ENCODE data around the gene ZNF679. TPM values are rescaled to one million over a fixed set of nuclear protein-coding genes. Genes with fewer than 3 reads are reported as not detected.
"Not testable (repeated sequence)": the region's sequence is repeated elsewhere in the genome, so short reads cannot be mapped to it uniquely, and the experiment has no call there.

ZNF679 gene
- total RNA-seq, 1 donor from 2014 or later, result not detected

- H3K9ac ChIP-seq, result no peak overlapping the region
- no peak overlapping the region for H3K27ac ChIP-seq
- H3K27me3 ChIP-seq, result no peaks in the 10 kb centered on the region
- no peak overlapping the region for H3K27ac Mint-ChIP-seq
- DNase-seq (ENCODE audit: low spot score), result no peak
- H3K4me3 ChIP-seq, result no peak overlapping the region
- TF ChIP-seq EZH2phosphoT487 (IDR thresholded peaks at IDR 0.05) (no peak), EZH2 (IDR thresholded peaks at IDR 0.05) (no peak), CTCF (IDR thresholded peaks at IDR 0.05) (no peak)
- no peaks in the 10 kb centered on the region for H3K79me2 ChIP-seq (ENCODE audit: low read depth)
- H3K4me3 Mint-ChIP-seq, result no peak overlapping the region
- H3F3A ChIP-seq (ENCODE audit: low read depth), result no peaks in the 10 kb centered on the region
- peaks cover 6% of the 10 kb centered on the region for H3K27me3 Mint-ChIP-seq (ENCODE audit: insufficient read depth, low read depth)
- no peaks in the 10 kb centered on the region for H4K20me1 ChIP-seq (ENCODE audit: low read depth)
- peaks cover 24% of the 10 kb centered on the region for H3K9me3 ChIP-seq (ENCODE audit: low read depth)
- H3K4me1 ChIP-seq, result no peaks in the 10 kb centered on the region
- no peak overlapping the region for H3K4me2 ChIP-seq
- H3K36me3 ChIP-seq, result no peaks in the 10 kb centered on the region
- no peaks in the 10 kb centered on the region for H3K36me3 Mint-ChIP-seq
- H3K4me1 Mint-ChIP-seq, result no peaks in the 10 kb centered on the region
- peaks cover 52% of the 10 kb centered on the region for H3K9me3 Mint-ChIP-seq
- no peak overlapping the region for H2AFZ ChIP-seq (replicated peaks)
Observed at GRCh38 chr7:64312826-64313225, 84.6 kb downstream of the ZNF679 start.

GRCh38 chr7:64313740-64314491 lies 85.6 kb downstream of the ZNF679 start, which contains the start of gene ZNF736:
Gene ZNF736 (plus strand): TSS chr7:64313961. CDS start chr7:64314151, 190 bp downstream.
- Histone ChIP-seq H2AFZ (replicated peaks) (no peak within 1 kb of the TSS), H3K79me2 (ENCODE audit: low read depth) (no peaks in the 10 kb centered on the region), H3K4me1 (no peaks in the 10 kb centered on the region), H3K4me3 (no peak within 1 kb of the TSS), H3K9me3 (ENCODE audit: low read depth) (peaks cover 28% of the 10 kb centered on the region), H3K4me2 (no peak within 1 kb of the TSS), H3K27me3 (no peaks in the 10 kb centered on the region), H3K27ac (no peak within 1 kb of the TSS), H3K36me3 (no peaks in the 10 kb centered on the region), H3K9ac (no peak within 1 kb of the TSS), H4K20me1 (ENCODE audit: low read depth) (no peaks in the 10 kb centered on the region), H3F3A (ENCODE audit: low read depth) (no peaks in the 10 kb centered on the region)
- DNase-seq (ENCODE audit: low spot score), result no peak
- Mint-ChIP-seq H3K4me3 (no peak within 1 kb of the TSS), H3K4me1 (no peaks in the 10 kb centered on the region), H3K9me3 (peaks cover 51% of the 10 kb centered on the region), H3K27me3 (ENCODE audit: insufficient read depth, low read depth) (peaks cover 6% of the 10 kb centered on the region), H3K27ac (no peak within 1 kb of the TSS), H3K36me3 (no peaks in the 10 kb centered on the region)
- TF ChIP-seq EZH2phosphoT487 (IDR thresholded peaks at IDR 0.05) (no peak), EZH2 (IDR thresholded peaks at IDR 0.05) (no peak), CTCF (IDR thresholded peaks at IDR 0.05) (no peak)

- no peaks in the 10 kb centered on the region for H3K36me3 ChIP-seq
- Mint-ChIP-seq H3K27me3 (ENCODE audit: insufficient read depth, low read depth) (peaks cover 6% of the 10 kb centered on the region), H3K27ac (no peak overlapping the region), H3K4me1 (no peaks in the 10 kb centered on the region), H3K4me3 (no peak overlapping the region), H3K36me3 (no peaks in the 10 kb centered on the region), H3K9me3 (peaks cover 52% of the 10 kb centered on the region)
- H3K27ac ChIP-seq, result no peak overlapping the region
- no peak for DNase-seq (ENCODE audit: low spot score)
- H3K9ac ChIP-seq, result no peak overlapping the region
- TF ChIP-seq CTCF (IDR thresholded peaks at IDR 0.05) (no peak), EZH2 (IDR thresholded peaks at IDR 0.05) (no peak), EZH2phosphoT487 (IDR thresholded peaks at IDR 0.05) (no peak)
- H4K20me1 ChIP-seq (ENCODE audit: low read depth), result no peaks in the 10 kb centered on the region
- no peak overlapping the region for H3K4me2 ChIP-seq
- H3K79me2 ChIP-seq (ENCODE audit: low read depth), result no peaks in the 10 kb centered on the region
- H3K4me3 ChIP-seq, result no peak overlapping the region
- no peak overlapping the region for H2AFZ ChIP-seq (replicated peaks)
- H3K9me3 ChIP-seq (ENCODE audit: low read depth), result peaks cover 26% of the 10 kb centered on the region
- no peaks in the 10 kb centered on the region for H3F3A ChIP-seq (ENCODE audit: low read depth)
- H3K27me3 ChIP-seq, result no peaks in the 10 kb centered on the region
- H3K4me1 ChIP-seq, result no peaks in the 10 kb centered on the region
Observed at GRCh38 chr7:64314566-64314965, 86.3 kb downstream of the ZNF679 start.

- not testable (repeated sequence) for H3K4me2 ChIP-seq; H3K27ac ChIP-seq; H3K36me3 ChIP-seq; H3K36me3 Mint-ChIP-seq; H3K27me3 ChIP-seq; H4K20me1 ChIP-seq (ENCODE audit: low read depth); H3K4me1 ChIP-seq; H3K4me3 ChIP-seq; H2AFZ ChIP-seq (replicated peaks); H3K27ac Mint-ChIP-seq; H3K9ac ChIP-seq; H3K79me2 ChIP-seq (ENCODE audit: low read depth); H3F3A ChIP-seq (ENCODE audit: low read depth); DNase-seq (ENCODE audit: low spot score); H3K4me3 Mint-ChIP-seq; H3K27me3 Mint-ChIP-seq (ENCODE audit: insufficient read depth, low read depth); H3K4me1 Mint-ChIP-seq
- H3K9me3 Mint-ChIP-seq, result peaks cover 48% of the 10 kb centered on the region
- H3K9me3 ChIP-seq (ENCODE audit: low read depth), result peaks cover 35% of the 10 kb centered on the region
Observed at GRCh38 chr7:64316031-64316742, 87.9 kb downstream of the ZNF679 start.

Measured in neural progenitor cell (in vitro differentiated cells).